ENCODE results near the gene ACTR6.
"Not testable (repeated sequence)": the region's sequence is repeated elsewhere in the genome, so short reads cannot be mapped to it uniquely, and the experiment has no call there.

ACTR6 gene

DNA sequence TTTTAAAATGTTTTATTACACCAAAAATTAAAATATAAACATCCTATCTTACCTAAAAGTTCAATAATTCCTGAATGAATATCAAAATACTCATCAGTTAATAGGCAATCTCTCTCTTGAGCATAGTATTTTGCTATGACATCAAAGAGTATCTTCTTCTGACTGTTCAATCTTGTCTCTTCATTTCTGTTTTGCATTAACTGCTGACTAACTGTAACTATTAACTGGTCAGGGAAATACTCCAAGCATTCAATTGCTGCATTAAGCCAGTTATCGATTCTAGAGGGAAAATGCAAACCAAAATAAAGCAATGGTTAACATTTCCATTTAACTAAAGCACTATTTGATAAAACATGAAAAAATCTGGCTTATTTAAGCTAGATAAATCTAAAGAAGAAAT is 52.8 kb downstream of the ACTR6 start:
- no peak for DNase-seq (ENCODE audit: low read depth)
- no peak overlapping the region for H3K4me3 ChIP-seq (ENCODE audit: low read depth, low read length)
- TF ChIP-seq, protein P1, sequence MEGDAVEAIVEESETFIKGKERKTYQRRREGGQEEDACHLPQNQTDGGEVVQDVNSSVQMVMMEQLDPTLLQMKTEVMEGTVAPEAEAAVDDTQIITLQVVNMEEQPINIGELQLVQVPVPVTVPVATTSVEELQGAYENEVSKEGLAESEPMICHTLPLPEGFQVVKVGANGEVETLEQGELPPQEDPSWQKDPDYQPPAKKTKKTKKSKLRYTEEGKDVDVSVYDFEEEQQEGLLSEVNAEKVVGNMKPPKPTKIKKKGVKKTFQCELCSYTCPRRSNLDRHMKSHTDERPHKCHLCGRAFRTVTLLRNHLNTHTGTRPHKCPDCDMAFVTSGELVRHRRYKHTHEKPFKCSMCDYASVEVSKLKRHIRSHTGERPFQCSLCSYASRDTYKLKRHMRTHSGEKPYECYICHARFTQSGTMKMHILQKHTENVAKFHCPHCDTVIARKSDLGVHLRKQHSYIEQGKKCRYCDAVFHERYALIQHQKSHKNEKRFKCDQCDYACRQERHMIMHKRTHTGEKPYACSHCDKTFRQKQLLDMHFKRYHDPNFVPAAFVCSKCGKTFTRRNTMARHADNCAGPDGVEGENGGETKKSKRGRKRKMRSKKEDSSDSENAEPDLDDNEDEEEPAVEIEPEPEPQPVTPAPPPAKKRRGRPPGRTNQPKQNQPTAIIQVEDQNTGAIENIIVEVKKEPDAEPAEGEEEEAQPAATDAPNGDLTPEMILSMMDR (IDR thresholded peaks at IDR 0.05; ENCODE audit: low read depth, low read length), result no peak
- TF ChIP-seq POLR2A (IDR thresholded peaks at IDR 0.05; ENCODE audit: extremely low read depth, insufficient read length) (no peak), MYC (IDR thresholded peaks at IDR 0.05; ENCODE audit: low read depth, low read length) (no peak)
- TF ChIP-seq, protein P2, sequence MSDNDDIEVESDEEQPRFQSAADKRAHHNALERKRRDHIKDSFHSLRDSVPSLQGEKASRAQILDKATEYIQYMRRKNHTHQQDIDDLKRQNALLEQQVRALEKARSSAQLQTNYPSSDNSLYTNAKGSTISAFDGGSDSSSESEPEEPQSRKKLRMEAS (IDR thresholded peaks at IDR 0.05; ENCODE audit: low read depth, low read length), result no peak

DNA sequence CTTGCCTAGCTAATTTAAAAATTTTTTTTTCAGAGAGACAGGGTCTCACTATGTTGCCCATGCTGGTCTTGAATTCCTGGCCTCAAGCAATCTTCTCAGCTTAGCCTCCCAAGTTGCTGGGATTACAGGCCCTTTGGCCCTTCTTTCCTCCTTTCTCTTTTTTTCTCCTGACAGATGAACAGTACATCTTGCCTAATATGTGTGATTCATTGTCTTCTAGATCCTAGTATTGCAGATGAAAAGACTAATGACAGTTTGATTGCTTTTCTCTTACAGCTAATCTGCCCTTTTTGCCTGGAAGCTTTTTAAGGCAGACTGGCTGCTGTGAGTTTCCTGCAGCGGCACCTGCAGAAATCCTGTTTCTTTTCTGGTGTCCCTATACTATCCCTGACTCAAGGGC is 54.3 kb downstream of the ACTR6 start:
- no peak for DNase-seq (ENCODE audit: low read depth)
- TF ChIP-seq MYC (IDR thresholded peaks at IDR 0.05; ENCODE audit: low read depth, low read length), result no peak
- TF ChIP-seq, protein P1 (IDR thresholded peaks at IDR 0.05; ENCODE audit: low read depth, low read length), result no peak
- TF ChIP-seq POLR2A (IDR thresholded peaks at IDR 0.05; ENCODE audit: extremely low read depth, insufficient read length), result no peak
- TF ChIP-seq, protein P2 (IDR thresholded peaks at IDR 0.05; ENCODE audit: low read depth, low read length), result no peak
- no peak overlapping the region for H3K4me3 ChIP-seq (ENCODE audit: low read depth, low read length)

DNA sequence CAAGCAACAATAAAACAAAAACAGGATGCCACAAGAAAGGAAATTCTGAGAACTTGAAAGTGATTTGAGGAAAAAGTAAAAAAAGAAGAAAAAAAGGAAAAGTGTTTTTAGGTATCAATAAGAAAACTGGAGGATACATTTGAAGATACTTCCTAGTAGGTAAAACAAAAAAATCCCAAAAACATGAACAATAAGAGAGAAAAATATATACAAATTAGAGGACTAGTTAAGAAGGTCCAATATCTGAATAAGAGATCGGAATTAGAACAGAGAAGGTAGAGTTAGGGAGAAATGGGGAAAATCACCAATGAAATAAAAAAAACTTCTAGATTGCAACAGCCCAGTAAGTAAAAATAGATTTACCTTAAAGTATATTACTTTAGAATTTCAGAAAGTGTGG is 57.5 kb downstream of the ACTR6 start:
- no peak for DNase-seq (ENCODE audit: low read depth)

DNA sequence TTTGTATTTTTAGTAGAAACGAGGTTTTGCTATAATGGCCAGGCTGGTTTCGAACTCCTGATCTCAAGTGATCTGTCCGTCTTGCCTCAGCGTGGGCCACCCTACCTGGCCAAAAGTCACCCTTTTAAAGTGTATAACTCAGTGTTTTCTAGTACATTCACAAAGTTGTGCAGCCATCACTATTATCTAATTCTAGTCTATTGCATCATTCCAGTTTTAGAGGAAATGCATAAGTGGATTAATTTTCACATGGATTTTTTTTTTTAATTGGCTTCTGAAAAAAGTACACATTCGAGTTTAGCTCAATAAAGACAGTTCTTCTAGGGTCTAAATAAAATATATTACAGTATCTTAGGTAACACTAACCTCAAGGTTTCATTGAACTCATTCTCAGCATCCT is 62.5 kb downstream of the ACTR6 start:
- no peak overlapping the region for H3K4me3 ChIP-seq (ENCODE audit: low read depth, low read length)
- no peak for DNase-seq (ENCODE audit: low read depth)
- TF ChIP-seq, protein P1 (IDR thresholded peaks at IDR 0.05; ENCODE audit: low read depth, low read length), result no peak
- TF ChIP-seq, protein P2 (IDR thresholded peaks at IDR 0.05; ENCODE audit: low read depth, low read length), result no peak
- TF ChIP-seq POLR2A (IDR thresholded peaks at IDR 0.05; ENCODE audit: extremely low read depth, insufficient read length) (no peak), MYC (IDR thresholded peaks at IDR 0.05; ENCODE audit: low read depth, low read length) (no peak)

More for the DNA sequence above, 57.5 kb downstream of the ACTR6 start:
- TF ChIP-seq, protein P2 (IDR thresholded peaks at IDR 0.05; ENCODE audit: low read depth, low read length), result no peak
- TF ChIP-seq, protein P1 (IDR thresholded peaks at IDR 0.05; ENCODE audit: low read depth, low read length), result no peak
- TF ChIP-seq MYC (IDR thresholded peaks at IDR 0.05; ENCODE audit: low read depth, low read length) (no peak), POLR2A (IDR thresholded peaks at IDR 0.05; ENCODE audit: extremely low read depth, insufficient read length) (no peak)
- H3K4me3 ChIP-seq (ENCODE audit: low read depth, low read length), result no peak overlapping the region

DNA sequence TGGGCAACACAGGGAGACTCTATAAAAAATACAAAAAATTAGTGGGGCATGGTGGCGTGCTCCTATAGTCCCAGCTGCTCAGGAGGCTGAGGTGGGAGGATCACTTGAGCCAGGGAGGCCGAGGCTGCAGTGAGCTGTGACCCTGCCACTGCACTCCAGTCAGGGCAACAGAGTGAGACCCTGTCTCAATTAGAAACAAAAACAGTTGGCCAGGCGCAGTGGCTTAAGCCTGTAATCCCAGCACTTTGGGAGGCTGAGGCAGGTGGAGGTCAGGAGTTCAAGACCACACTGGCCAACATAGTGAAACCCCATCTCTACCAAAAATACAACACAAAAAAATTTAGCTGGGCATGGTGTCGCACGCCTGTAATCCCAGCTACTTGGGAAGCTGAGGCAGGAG is 64.5 kb downstream of the ACTR6 start:
- H3K4me3 ChIP-seq (ENCODE audit: low read depth, low read length); DNase-seq (ENCODE audit: low read depth): not testable (repeated sequence)

DNA sequence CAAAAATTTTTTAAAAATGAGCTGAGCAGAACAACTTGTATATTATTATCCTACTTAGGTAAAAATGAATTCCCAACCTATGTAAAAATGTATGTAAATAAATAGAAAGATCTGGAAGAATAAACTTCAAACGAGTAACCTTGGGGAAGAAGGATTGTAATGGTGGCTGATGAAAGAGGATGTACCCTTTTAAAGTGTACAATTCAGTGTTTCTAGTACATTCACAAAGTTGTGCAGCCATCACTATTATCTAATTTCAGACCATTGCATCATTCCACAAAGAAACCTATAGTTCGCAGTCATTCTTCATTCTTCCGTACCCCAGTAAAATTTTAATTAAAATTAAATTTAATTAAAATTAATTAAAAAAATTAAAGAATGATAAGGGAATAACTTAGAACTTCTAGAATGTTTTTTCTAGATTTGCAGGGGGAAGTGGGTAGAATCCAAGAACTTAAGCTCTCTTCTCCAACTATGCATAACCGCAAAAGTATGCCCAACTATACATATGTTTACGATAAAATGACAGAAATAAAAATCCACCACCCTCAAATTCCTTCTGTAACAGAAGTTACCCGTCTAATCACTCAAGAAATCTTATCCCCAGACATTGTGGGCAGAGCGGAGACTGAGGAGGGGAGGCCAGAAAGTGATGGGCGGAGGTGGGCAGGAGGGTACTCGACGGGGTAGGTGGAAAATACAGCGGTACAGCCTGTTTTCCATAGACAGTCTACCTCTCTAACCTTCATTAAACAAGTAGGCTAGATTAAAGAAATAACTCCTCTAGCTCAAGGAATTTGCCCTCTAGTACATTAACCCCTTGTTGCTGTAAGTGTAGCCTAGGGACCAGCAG is 65.3 kb downstream of the ACTR6 start:
- no peak for DNase-seq (ENCODE audit: low read depth)
- H3K4me3 ChIP-seq (ENCODE audit: low read depth, low read length), result peak overlapping the region; percentile 86
- TF ChIP-seq, protein P2 (IDR thresholded peaks at IDR 0.05; ENCODE audit: low read depth, low read length), result no peak
- TF ChIP-seq POLR2A (IDR thresholded peaks at IDR 0.05; ENCODE audit: extremely low read depth, insufficient read length) (no peak), MYC (IDR thresholded peaks at IDR 0.05; ENCODE audit: low read depth, low read length) (no peak)
- TF ChIP-seq, protein P1 (IDR thresholded peaks at IDR 0.05; ENCODE audit: low read depth, low read length), result no peak
